IPS DF 19.7 (cell line): ENCODE results near the gene IL1R2.

ENCODE experiments used
- DNase-seq: peaks from one replicate; pipeline ENCODE4 v3.0.0-alpha.2; 2013; ENCODE audit warnings: low read depth, low spot score

Gene IL1R2

DNA sequence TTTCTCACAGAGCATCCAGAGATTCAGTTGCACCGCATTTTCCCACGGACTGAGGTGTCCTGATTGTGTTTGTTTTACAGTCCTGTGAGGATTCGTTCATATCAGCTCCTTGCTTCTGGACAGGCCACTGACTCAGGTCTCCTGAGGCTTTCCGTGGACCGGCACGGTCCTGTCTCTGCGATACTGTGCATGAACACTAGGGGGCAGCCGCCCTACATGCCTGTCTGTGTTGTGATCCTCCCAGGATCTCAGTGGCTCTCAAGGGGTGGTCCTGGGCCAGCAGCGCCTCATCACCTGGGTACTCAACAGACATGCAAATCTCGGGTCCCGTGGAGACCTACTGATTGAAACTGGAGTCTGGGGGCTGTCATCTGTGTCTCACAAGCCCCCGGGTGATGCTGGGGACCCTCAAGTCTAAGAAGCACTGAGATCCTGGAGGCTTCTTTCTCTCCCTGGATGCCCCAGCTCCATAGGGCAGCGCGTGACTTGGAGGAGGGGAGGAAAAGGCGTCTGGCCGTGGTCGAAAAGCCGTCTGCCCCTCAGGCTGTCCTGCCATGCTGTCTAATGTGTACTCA lies 28.9 kb downstream of the IL1R2 start:
- peak; percentile 65 for DNase-seq

GRCh38 chr2:102021779-102022178 lies 30.0 kb downstream of the IL1R2 start:
- DNase-seq = no peak

DNA sequence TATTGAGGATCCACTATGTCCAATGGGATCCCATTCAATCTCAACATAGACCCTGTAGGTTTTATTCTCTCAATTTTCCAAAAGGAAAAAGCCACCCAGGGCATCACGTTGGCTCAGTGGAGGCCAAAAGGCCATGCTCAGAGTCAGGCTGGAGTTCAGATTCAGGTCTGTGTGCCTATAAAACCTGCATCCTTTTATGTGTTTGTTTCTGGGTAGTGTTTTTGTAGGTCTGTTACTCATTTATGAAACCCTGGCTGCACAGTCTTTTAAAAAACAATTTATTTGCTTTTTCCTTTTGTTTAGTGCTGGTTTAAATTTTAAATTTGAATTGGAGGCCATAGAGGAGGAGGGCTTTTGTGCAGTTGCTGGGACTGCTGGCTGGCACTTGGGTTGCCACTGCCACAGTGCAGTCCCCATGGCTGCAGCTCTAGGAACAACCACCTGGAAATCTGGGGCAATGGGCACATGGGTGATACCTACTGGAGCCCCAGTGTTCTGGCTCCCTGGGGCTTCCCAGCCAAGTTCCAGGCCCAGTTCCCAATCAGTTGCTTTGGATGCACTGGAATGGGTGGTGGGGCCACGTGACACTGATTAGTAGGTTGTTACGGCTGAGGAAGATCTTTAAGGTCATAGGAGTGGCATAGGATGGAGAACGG lies 31.3 kb downstream of the IL1R2 start:
- no peak for DNase-seq

- no peak for DNase-seq
Observed at GRCh38 chr2:102024410-102024809, 32.6 kb downstream of the IL1R2 start.

- DNase-seq = no peak
Observed at GRCh38 chr2:102025016-102025501, 33.3 kb downstream of the IL1R2 start.

DNA sequence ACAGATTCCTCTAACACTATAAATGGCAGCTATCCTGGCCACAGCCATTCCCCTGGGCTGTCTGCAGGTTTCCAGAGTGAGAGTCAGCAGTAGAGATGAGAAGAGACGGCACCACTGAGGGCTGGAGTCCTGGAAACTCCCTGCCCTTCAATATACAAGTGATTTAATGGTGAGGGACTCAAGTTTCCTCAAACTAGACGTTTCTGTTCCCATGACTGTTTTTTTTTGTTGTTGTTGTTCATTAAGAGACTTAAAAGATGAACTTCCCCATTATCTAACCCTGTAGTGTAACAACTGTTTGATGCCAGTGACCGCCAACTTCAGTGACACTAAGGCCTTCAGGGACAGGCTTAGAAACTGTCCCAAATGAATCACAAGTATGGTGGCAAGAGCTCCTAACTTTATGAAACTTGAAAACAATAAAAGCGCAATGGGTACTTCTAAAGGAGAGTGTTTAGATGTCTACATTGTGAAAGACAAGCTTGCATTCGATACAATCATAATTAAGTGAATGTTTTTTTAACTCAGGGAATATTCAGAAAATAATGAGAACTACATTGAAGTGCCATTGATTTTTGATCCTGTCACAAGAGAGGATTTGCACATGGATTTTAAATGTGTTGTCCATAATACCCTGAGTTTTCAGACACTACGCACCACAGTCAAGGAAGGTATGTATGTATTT lies 34.0 kb downstream of the IL1R2 start:
- no peak for DNase-seq

- no peak for DNase-seq
Observed at GRCh38 chr2:102027036-102027980, 35.5 kb downstream of the IL1R2 start.

DNA sequence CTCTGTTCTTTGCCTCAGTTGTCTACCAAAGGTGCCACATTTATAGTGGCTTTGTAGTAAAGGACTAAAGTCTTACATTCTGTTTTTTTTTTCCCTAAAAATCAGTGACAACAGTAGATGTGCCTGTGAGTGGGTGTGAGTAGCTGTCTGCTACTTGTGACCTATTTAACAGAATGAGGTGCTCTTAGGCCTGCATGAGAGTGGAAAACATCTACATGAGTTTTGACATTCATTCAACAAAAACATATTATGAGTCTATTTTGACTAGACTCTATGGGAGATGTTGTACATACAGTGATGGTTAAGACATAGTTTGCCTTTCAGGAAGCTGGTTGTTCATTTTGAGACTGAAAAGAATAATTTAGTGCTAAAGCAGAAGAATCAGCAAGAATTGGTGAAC lies 36.7 kb downstream of the IL1R2 start:
- no peak for DNase-seq

GRCh38 chr2:102029405-102029804 lies 37.6 kb downstream of the IL1R2 start:
- no peak for DNase-seq

GRCh38 chr2:102029952-102030351 lies 38.2 kb downstream of the IL1R2 start:
- no peak for DNase-seq

DNA sequence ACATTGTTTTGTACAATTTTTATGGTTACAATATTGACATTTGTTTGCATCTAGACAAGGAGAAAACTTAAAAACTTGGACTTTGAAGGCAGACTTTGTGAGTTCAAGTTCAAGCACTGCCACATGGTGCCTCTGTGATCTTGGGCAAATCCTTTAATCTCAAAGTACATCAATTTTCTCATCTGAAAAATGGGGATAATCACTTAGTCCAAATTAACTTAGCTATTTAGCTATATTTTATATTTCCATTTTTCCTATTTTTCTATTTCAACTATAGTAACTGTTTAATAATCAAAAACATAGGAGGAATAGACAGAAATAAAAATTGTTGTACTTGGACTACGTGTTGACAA lies 38.7 kb downstream of the IL1R2 start:
- DNase-seq = no peak

GRCh38 chr2:102030855-102031527 lies 39.2 kb downstream of the IL1R2 start:
- DNase-seq = no peak

DNA sequence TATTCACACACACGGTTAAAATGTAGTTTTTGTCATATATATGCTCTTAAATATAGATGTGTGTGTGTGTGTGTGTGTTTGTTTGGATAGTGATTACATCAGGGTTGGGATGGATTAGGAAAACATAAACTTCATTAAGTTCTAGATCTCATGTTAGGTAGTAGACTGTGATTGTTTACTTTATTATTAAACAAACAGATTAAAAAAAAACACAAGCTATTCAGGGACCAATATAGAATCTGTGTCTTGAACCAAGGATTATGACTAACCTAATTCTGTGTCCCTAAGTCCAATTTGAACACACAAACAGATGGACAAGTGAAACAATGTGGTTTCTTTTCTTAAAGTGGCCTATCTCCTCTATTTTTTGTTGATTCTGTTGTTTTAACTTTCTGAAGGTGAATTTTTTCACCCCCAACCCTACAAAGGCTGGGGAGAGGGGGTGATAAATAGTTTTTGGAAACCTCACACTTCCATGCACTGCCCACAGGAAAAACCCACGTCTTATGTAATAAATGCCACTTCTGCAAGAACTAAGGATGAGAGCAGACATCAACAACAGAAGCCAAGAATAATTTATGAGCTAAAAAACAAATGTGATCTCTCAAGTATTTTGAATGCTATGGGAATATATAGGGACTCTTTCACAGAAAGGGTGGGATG lies 40.7 kb downstream of the IL1R2 start:
- DNase-seq = no peak

DNA sequence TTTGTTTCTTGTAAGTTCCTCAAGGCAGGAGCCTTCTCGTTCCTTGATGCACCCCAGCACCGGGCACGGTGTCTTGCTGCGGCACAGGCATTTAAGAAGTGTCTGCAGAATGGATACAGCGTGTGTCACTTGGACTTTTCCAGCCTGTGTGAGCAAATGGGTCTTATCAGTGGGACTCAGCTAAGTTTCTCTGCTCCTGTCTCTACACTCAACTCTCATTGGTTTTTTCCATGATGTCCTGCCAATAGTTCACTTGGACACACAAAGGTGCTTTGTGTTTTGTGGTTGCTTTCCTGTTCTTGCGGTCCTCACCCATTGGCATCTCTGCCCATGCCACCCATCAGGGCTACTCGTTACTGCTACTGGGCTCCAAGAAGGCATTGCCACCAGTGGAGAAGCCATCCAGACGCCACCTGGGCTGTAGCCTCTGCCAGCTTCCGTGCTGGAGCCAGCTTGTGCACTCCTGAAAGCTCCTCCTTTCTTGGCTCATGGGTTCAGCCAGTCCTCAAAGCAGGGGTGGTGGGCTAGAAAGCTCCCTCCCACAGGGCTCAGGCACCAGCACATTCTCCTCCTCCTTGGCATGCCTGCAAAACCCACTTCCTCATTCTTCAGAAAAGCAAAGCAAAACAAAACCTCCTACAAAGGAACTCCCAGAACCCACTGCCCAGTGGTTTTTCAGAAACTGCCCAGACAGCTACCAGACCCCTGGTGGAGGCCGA lies 41.4 kb downstream of the IL1R2 start:
- DNase-seq = no peak

- no peak for DNase-seq
Observed at GRCh38 chr2:102033750-102034682, 42.3 kb downstream of the IL1R2 start.

DNA sequence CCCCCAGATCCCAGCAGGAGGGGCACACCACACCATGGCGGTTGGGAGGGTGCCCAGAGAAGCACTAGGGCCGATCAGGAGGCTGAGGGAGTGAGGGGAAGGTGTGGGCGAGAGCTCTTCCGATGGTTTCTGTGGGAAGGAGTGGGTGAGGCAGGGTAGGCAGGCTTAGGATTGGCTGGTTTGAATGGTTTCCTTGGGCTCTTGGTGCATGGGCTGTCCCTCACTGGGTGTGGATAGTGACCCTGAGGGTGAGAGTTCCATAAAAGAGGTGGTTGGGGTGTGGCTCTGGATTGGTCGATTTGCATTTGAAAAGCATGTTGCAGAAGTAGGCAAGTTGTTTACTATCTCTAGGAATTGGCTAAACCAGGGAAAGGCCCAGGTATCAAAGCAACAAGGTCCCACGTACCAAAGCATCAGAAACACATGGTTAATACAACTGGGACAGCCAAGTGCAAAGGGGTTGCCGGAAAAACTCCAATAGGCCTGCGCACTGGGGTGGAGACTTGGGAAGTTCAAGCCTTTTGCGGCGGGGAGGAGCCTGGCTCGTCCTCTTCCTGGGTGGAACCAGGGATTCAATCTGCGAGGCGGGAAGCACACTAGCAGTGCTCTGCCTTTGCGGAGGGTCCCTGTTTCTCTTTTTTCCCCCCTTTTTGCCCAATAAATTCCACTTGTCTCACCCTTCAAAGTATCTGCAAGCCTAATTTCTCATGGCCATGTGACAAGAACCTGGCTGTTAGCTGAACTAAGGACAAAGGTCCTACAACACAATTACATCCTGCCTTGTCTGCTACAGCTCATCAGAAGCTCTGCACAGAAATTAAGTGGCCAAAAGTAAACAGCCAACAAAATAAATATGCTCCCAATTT lies 43.2 kb downstream of the IL1R2 start:
- no peak for DNase-seq

DNA sequence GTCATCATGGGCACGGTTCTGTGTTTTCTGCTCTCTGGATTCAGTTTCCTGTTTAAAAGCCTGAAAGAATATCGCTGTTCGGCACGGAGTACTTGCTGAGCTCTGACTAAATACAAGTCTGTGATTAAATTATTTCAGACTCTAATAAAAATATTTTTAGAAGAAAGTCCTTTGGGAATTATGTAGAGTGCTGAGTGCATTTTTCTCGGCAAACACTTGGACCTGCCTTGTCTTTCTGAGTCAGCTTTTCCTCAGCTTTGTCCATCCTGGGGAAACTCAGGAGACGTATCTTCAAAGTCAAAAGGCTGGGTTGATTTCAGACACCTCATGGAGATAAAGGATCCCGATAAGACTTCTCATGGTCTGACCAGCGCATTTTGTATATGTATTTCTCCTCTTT lies 45.9 kb downstream of the IL1R2 start:
- no peak for DNase-seq

DNA sequence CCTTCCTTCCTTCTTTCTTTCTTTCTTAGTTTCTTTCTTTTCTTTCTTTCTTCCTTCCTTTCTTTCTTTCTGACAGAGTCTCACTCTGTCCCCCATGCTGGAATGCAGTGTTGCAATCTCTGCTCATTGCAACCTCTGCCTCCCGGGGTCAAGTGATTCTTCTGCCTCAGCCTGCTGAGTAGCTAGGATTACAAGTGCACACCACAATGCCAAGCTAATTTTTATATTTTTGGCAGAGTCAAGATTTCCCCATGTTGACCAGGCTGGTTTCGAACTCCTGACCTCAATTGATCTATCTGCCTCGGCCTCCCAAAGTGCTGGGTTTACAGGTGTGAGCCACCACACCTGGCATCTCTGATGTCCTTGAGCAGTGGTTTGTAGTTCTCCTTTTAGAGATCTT lies 48.5 kb downstream of the IL1R2 start:
- no peak for DNase-seq
